COLO829 (cell line): ENCODE data around the gene TRIM71.
A peak's percentile ranks its signal among the peaks of the same experiment; 100 is the strongest.

Source experiments
- DNase-seq: peaks from one replicate; pipeline ENCODE4 v3.0.0; 2012; ENCODE audit warnings: low spot score

TRIM71 gene

DNA sequence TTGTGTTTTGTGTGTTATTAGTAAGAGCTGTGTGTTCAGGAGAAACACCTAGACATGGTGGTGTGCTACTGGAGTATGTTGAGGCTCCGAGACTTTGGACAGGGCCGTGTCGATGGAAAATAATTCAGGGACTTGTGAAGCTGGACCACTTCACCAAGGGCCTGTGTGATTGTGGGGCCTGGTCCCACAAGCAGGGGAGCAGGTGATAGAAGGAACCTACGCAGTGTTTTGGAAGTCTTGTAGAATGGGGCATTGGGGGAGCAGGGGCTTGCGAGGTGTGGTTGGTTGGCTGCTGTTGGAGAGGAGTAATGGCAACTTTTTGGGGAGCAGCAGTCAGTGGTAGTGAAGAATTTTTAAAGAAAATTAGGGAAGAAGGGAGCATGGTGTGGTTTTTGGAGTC lies 48.7 kb downstream of the TRIM71 start:
- no peak for DNase-seq

DNA sequence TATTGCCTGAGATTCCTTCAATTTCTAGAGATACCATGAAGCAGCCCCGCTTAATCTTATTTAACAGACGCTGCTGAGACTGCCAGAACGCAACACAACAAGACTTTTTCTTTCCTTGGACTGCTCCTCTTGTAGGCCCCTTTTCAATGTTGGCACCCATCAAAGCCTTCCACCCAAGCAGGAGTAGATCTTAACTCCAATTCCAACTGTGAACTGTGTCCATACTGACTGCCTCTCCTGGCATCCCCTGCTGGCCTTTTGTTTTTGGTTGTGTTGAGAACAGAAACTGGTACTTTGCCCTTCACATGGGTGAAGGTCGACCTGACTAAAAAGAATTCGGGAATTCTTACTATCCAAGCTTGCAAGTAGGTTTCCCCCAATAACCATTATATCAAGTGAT lies 50.2 kb downstream of the TRIM71 start:
- no peak for DNase-seq

DNA sequence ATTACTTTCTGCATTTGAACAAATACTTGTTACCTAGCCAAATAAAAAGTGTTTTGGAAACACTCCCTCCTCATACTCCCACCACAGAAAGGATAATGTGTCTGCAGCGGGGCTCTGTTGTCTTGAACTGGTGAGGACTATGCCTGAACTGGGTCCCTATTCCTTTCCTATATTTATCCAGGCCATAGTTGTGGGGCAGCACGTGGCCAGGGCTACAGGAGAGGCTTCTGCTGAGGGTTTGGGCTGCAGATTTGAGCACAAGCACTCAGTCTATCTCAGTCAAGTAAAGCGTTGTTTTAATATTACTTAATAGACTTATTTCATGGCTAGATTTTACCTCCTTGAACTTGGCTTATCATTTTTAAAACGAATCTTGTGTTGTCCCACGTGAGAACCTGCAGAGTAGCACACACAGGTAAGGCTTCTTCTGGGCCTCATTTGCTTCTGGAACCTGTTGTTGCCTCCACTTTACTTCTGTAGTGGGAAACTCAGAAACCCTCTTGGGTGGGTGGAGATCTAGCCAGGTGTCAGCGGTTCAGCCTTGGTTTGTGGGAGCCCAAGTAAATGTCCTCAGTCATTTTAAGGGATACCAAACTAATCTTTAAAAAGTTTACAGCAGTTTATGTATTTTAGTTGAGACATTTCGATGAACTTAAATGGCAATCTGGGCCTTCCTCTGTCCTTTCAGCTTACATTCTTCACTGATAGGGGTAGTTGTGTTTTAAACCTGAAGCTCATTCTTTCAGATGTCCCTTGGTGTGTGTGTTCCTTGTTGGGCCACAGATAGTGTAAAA lies 51.1 kb downstream of the TRIM71 start:
- DNase-seq, result no peak

DNA sequence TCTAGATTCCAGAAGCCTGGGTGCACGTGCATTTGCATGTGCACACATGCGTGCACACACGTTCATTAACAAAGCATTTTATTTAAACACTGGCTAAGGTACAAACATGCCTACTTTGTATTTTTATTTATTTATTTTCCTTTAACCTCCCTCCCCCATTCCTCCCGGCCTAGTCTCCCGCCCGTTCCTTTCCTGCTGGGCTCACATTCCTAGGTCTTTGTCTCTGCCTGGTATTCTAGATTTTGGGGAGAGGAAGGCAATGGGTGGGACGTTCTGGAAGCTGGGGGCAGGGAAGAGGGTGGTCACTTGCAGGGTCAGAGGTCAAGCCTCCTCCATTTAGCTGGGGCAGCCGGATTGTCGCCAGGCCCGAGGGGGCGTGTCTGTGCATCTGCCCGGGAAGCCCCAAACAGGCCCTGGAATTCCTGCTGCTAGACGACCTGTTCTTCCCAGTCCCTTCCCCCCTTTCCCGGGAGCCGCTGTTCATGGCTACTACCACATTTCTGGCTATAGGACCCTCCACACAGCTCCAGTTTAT lies 51.8 kb downstream of the TRIM71 start:
- DNase-seq, result no peak

DNA sequence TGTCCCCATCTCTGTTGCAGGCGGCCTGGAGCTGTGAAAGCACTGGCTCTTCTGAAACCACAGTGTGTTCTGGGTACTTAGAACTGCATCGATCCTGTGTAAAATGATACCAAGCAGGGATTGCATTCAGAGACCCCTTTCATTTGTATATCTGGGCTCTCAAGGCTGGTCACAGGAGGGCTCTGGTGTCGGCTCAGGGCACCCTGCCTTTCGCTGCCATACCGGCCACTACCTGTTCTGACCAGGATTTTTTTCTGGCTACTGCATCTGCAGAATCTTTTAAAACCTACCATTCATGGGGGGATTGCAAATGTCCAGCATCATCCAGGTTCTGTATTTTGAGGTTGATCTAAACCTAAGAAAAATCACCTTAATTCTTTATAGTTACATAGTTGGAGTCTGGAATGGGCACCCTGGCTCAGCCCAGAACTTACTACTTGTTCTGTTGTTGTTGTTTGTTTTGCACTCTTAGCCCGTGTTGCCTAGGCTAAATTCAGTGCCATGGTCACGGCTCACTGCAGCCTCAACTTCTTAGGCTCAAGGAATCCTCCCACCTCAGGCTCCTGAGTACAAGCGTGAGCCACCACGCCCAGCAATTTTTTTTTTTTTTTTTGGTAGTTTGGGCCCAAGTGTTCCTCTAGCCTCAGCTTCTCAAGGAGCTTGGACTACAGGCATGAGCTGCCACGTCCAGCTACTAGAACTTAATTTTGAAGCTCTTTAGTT lies 52.7 kb downstream of the TRIM71 start:
- DNase-seq, result no peak

DNA sequence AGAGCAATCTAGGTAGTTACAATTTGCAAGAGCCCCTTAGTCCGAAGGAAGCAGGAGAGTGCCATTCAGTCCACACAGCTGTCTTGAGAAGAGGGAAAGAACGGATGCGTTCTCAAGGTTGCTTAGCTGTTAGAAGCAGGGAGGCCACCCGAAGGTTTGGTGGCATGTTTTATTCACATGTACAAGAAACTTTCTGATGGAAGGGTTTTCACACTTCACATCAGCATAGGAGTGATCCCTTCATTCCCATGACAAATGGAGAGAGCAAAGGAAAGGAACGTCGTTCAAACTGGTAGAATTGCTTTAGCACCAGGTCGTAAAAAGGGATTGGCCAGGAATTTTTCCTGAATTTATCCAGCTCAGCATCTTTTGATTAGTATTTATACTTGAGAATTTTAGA lies 53.5 kb downstream of the TRIM71 start:
- no peak for DNase-seq

DNA sequence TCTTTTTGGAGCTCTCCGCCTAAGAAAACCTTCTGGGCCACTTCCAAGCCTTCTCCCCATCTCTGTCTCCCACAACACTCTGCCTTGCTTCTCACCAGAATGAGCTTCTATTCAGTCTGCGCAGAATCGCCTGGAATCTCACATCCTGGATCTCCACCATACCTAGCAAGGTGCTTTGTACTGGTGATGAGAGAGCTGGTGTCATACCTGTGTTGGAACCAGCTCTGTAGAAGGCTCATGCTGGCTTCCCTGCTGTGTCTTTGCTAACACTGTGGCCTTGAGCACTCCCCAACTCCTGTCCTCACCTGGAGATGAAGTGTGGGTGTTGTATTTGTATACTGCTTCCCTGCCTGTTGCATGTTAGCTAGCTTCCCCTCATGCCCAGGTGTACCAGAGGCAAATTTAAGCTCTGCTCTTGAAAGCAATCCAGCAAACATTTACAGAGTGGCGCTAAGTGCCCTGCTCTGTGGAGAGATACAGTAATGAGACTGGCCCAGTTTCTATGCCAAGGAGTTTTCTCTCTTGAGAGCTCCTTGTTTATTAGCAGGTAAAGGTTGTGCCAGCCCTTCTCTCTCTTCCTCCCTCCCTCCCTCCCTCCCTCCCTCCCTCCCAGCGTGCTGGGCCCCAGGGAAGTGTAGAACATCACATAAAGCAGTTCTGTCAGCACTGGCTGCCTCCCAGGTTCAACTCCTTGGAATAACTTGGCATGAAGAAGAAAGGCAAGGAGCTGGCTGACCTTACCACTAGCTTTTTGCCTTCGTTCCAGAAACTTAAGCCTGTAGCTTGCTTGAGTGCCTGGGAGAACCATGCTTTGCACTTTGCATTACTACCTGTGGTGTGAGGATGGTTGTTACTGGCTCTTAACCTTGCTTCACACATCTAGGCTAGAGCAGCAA lies 54.9 kb downstream of the TRIM71 start:
- DNase-seq, result no peak

DNA sequence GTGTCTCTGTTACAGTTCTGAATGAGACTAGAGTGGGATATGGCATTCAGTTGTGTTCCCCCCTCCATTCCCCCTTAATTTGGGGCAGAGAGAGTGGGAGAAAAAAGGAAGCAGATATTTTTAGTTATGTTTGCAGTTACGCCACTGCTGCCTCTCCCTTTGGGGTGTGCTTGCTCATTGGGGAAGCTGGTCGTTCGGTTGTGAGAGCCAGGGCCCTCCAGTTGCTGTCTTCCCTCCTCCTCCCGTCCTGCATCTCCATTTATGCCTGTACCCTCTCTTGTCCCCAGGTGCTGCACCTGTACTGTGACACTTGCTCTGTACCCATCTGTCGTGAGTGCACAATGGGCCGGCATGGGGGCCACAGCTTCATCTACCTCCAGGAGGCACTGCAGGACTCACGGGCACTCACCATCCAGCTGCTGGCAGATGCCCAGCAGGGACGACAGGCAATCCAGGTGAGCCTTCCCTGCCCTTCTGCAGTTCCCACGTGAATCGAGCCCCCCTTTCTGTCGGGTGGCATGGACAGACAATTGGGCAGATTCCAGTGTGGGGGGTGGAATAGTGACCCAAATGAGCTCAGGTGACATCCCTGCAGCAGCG lies 55.8 kb downstream of the TRIM71 start:
- DNase-seq, result no peak

DNA sequence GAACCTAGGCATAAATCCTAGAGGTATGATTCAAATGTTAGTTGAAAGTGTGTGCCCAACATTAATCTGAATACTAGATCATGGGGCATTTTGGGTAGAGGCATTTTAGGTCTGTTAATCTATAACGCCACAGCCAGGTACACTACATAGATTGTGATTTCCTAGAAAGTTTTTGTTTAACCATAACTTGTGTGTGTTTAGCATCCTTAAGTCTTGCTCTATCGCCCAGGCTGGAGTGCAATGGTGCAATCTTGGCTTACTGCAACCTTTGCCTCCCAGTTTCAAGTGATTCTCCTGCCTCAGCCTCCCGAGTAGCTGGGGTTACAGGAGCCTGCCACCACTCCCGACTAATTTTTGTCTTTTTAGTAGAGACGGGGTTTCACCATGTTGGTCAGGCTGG lies 59.1 kb downstream of the TRIM71 start:
- DNase-seq, result no peak

DNA sequence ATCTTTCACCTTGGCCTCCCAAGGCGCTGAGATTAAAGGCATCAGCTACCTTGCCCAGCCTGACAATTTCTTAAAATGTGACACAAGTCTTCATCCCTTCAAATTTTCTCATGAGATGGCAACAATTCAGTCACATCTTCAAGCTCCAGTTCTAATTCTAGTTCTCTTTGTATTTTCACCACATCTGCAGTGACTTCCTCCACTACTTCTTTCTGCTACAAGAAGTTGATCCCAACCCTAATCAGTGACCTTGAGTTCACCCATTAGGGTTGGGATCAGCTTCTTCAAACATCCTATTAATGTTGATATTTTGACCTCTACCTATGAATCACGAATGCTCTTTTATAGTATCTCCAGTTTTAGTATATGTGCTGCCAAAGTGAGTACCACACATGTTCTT lies 59.8 kb downstream of the TRIM71 start:
- no peak for DNase-seq

DNA sequence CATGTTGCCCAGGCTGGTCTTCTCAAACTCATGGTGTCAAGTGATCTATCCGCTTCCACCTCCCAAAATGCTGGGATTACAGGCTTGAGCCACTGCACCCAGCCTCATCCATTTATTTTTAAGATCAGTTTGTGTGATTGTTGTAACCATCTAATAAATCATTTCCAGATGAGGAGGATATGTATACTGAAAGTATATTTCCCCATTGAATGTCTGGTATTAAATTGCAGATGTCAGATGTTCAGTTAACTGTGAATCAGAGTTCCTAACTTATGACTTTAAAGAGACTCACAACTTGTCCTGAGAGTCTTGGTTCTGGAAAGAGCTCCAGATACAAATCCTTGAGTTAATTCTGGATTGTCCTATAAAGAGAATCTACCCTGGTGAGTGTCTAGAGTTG lies 62.4 kb downstream of the TRIM71 start:
- DNase-seq, result no peak

DNA sequence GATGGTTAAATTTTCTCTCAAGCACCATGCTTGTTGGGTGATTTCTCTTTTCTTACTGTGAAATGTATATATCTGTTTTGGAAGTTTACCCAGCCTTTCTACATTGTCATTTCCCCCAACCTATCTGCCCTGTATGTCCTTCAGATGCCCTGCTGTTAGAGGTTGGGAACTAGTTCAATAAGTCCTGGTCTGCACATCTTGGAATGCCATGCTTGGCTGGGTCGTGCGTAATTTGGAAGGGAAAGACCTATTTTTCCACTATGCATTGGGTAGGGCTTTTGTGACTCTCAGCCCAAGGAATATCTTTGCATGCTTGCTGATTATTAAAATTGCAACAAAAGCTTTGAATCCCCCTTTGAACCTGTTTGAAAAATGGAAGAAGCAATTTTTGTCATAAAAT lies 63.8 kb downstream of the TRIM71 start:
- DNase-seq, result no peak

DNA sequence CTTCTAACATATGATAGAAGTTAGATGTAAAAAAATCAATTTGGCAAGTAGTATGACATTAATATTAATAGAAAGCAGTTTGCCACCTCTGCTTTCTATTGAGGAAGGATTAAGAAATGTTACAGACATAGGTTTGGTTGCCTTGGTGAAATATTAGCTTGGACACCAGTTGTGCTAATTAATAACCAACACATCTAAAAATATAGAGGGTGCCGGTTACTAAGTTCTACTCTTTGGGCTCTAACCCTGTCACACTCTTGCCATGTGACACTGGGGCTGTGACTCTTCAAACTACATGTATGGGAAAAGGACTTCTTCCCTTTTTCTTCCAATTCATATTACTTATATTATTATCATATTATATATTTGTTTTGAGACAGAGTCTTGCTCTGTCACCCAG lies 64.4 kb downstream of the TRIM71 start:
- no peak for DNase-seq

DNA sequence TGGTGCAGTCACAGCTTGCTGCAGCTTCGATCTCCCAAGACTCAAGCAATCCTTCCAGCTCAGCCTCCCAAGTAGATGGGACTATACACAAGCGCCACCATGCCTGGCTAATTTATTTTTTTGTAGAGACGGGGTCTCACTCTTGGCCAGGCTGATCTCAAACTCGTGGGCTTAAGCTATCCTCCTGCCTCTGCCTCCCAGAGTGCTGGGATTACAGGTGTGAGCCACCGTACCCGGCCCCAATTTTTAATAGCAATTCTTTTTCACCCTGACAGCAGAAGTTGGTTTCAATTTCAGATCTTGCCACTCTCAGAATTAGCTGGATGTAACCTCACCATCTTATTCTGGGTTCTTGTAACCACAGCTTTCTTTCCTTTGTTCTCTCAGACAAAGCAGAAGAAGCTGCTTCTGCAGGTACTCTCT lies 64.8 kb downstream of the TRIM71 start:
- DNase-seq, result no peak

DNA sequence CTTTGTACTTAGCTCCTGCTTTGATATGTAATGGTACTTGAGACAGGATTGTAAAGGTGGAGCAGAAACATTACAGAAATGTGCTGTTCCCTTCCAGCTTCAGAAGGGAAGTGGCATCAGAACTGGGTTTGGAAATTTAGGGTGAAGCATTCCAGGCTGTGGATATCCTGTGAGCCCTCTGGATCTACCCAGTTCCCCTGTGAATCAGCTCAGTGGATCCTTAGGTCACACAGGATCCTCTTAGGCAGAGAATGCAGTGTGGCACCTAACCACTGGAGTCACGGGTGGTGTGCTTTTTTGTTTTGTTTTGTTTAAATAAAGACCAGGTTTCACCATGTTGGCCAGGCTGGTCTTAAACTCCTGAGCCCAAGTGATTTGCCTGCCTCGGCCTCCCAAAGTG lies 66.0 kb downstream of the TRIM71 start:
- DNase-seq, result no peak

DNA sequence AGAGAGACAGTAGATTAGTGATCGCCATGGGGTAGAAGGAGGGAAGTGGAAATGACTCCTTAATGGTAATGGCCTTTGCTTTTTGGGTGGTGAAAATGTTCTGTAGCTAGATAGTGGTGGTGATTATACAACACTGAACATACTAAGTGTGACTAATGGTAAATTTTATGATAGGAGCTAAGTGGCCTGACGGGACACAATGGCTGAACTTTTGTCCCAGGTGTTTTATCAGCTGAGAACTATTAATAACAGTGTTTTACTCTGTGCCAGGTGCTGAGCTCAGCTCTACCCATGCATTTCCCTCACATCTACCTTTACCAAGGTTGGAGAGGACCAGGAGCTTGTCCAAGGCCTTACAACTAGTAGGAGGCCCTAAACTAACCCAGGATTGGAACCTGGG lies 66.8 kb downstream of the TRIM71 start:
- DNase-seq, result no peak

DNA sequence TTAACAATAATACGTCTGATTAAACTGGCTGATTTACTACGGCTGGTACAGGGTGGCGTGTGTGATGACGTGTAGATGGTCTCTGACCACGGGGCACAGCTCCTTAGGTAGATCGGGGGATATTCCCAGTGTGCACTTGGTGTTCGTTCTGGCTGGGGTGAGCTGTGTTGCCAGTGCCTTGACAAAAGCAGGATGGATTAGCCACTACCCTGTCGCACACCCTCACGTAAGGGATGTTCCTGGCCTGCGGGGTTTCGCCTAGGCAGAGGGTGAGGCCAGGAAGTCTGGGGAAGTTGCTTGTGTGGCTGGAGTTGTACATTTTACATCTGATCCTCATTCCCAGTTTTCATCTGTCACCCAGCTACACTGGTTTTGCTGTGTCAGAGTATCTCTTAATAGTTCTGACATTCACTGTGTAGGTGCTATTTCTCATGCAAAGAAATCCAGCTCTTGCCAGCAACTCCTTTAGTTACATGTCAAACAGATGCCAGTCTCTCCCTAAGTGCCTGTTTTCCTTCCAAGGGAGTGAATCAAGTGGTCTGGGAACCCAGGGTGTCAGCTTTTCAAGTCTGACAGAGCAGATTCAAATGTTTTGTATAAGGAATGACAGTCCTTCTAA lies 67.6 kb downstream of the TRIM71 start:
- no peak for DNase-seq

DNA sequence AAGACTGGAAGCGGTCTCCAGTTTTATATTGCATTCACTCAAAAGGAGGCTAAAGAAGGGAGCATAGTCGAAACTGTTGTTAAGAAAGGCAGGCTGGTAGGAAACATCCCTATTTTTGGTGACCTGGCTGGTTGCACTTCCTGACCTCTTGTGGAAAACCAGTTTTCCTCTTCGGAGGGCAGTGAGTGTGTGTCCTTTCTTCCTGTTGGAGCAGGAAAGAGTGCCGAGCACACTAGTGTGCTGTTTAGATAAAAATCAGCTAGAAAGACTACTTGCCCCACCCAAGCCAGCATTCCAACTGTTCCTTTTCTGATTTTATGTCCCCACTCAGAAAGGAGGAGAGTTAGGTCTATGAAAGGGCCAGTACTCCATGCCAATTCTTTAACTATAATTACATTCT lies 68.5 kb downstream of the TRIM71 start:
- no peak for DNase-seq

DNA sequence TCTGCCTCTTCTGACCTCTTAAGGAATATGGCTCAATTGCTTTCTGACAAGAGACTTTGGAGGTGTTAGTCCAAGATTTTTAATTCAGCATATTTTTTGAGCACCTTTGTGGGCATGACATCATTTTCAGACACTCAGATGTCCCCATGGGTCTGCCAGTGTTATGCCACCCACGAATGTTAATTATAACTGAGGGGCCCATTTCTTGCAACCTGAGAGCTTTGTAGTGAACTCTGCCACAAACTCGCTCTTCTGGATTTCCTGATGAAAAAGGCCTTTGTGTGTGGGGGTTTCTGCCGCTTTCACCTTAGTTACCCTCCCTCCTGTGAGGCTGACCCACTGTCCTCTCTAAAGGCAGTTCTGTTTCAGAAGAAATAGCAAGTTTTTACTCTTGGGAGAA lies 69.1 kb downstream of the TRIM71 start:
- DNase-seq, result peak; percentile 31

DNA sequence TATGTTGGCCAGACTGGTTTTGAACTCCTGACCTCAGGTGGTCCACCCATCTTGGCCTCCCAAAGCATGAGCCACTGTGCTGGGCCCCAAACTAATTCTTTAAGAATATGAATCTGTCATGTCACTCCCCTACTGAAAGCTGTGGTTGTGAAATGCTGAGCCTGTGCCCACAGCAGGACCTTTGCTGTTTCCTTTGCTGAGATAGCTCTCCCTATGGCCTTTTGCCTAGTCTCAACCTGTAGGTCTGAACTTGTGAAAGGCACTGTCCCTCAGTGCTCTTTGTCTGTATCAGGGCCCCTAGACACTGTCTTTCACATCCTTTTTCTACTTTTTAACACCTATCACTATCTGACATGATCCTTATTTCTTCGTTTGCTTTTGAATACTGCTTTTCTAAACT lies 70.9 kb downstream of the TRIM71 start:
- no peak for DNase-seq

DNA sequence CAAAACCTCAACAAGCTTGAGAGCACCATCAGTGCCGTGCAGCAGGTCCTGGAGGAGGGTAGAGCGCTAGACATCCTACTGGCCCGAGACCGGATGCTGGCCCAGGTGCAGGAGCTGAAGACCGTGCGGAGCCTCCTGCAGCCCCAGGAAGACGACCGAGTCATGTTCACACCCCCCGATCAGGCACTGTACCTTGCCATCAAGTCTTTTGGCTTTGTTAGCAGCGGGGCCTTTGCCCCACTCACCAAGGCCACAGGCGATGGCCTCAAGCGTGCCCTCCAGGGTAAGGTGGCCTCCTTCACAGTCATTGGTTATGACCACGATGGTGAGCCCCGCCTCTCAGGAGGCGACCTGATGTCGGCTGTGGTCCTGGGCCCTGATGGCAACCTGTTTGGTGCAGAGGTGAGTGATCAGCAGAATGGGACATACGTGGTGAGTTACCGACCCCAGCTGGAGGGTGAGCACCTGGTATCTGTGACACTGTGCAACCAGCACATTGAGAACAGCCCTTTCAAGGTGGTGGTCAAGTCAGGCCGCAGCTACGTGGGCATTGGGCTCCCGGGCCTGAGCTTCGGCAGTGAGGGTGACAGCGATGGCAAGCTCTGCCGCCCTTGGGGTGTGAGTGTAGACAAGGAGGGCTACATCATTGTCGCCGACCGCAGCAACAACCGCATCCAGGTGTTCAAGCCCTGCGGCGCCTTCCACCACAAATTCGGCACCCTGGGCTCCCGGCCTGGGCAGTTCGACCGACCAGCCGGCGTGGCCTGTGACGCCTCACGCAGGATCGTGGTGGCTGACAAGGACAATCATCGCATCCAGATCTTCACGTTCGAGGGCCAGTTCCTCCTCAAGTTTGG lies 72.9 kb downstream of the TRIM71 start:
- no peak for DNase-seq
